ENCODE measurements around the gene ACCSL. TPM values are rescaled to one million over a fixed set of nuclear protein-coding genes. Genes with fewer than 3 reads are reported as not detected.

Gene ACCSL
- polyA plus RNA-seq, 1 experiment, result not detected

GRCh38 chr11:44097821-44098220 is 50.0 kb downstream of the ACCSL start:
- H3K36me3 ChIP-seq (ENCODE audit: control insufficient read depth, insufficient read depth, low read length), result no peaks in the 10 kb centered on the region
- TF ChIP-seq CTCF (IDR thresholded peaks at IDR 0.05; ENCODE audit: insufficient read depth, low read depth, low read length), result no peak
- no peaks in the 10 kb centered on the region for H3K27me3 ChIP-seq (ENCODE audit: control insufficient read depth, insufficient read depth, low read length)
- H3K4me3 ChIP-seq (ENCODE audit: low read depth, low read length), result no peak overlapping the region
- CTCF ChIA-PET, result interaction anchor here (1.5 kb wide), 1 partner anchor 13 kb away, joined by 4 read pairs; no protein-coding TSS in a partner anchor
- POLR2A ChIA-PET, result interaction anchor here (0.7 kb wide), 1 partner anchor 42 kb away, joined by 7 read pairs; no protein-coding TSS in a partner anchor
- no peak for DNase-seq (ENCODE audit: low read depth)

GRCh38 chr11:44101098-44101497 is 53.3 kb downstream of the ACCSL start:
- H3K27me3 ChIP-seq (ENCODE audit: control insufficient read depth, insufficient read depth, low read length), result no peaks in the 10 kb centered on the region; the same call in 1 of the 2 replicates
- H3K4me3 ChIP-seq (ENCODE audit: low read depth, low read length), result no peak overlapping the region
- no peak for DNase-seq (ENCODE audit: low read depth)
- ChIA-PET CTCF (interaction anchor here (1.0 to 2.5 kb wide), 3 partner anchors 9 to 185 kb away, joined by 3 to 9 read pairs (median 4); no protein-coding TSS in a partner anchor), POLR2A (no interaction called here)
- H3K36me3 ChIP-seq (ENCODE audit: control insufficient read depth, insufficient read depth, low read length), result peaks cover 1% of the 10 kb centered on the region; the same call in 1 of the 2 replicates
- TF ChIP-seq CTCF (IDR thresholded peaks at IDR 0.05; ENCODE audit: insufficient read depth, low read depth, low read length), result no peak

- Histone ChIP-seq H3K4me3 (ENCODE audit: low read depth, low read length) (no peak overlapping the region), H3K36me3 (ENCODE audit: control insufficient read depth, insufficient read depth, low read length) (peaks cover 9% of the 10 kb centered on the region), H3K27me3 (ENCODE audit: control insufficient read depth, insufficient read depth, low read length) (no peaks in the 10 kb centered on the region; the same call in 1 of the 2 replicates)
- DNase-seq (ENCODE audit: low read depth), result no peak
- no peak for TF ChIP-seq CTCF (IDR thresholded peaks at IDR 0.05; ENCODE audit: insufficient read depth, low read depth, low read length)
- ChIA-PET CTCF (interaction anchor here (0.6 to 4.6 kb wide), 13 partner anchors 11 to 448 kb away, joined by 3 to 48 read pairs (median 3); partner anchors contain the start of genes ACCS and EXT2), POLR2A (no interaction called here)
Measured at GRCh38 chr11:44104481-44105294, 56.9 kb downstream of the ACCSL start.

- no peak for DNase-seq (ENCODE audit: low read depth)
- no peak for TF ChIP-seq CTCF (IDR thresholded peaks at IDR 0.05; ENCODE audit: insufficient read depth, low read depth, low read length)
- H3K4me3 ChIP-seq (ENCODE audit: low read depth, low read length), result no peak overlapping the region
- CTCF ChIA-PET, result interaction anchor here (1.1 kb wide), 1 partner anchor 24 kb away, joined by 3 read pairs; no protein-coding TSS in a partner anchor
- H3K27me3 ChIP-seq (ENCODE audit: control insufficient read depth, insufficient read depth, low read length), result no peaks in the 10 kb centered on the region; the same call in 1 of the 2 replicates
- POLR2A ChIA-PET, result no interaction called here
- H3K36me3 ChIP-seq (ENCODE audit: control insufficient read depth, insufficient read depth, low read length), result peaks cover 9% of the 10 kb centered on the region
Measured at GRCh38 chr11:44108260-44108659, 60.5 kb downstream of the ACCSL start.

Other genes with a start within 250 kb of the ACCSL start
- 30.2 and 41.4 TPM in 2 replicates for gene ALKBH3, start 167.2 kb upstream of the ACCSL start, polyA plus RNA-seq (2011; rRNA removed)
- 0.28 and 0.36 TPM in 2 replicates for gene C11orf96, start 105.3 kb upstream of the ACCSL start, polyA plus RNA-seq (2011; rRNA removed)
- 8.1 and 13.7 TPM in 2 replicates for gene ACCS, start 18.3 kb downstream of the ACCSL start, polyA plus RNA-seq (2011; rRNA removed)
- 171 and 196 TPM in 2 replicates for gene EXT2, start 47.7 kb downstream of the ACCSL start, polyA plus RNA-seq (2011; rRNA removed)